ENCODE measurements around the gene TIAM1. TPM values are rescaled to one million over a fixed set of nuclear protein-coding genes. Genes with fewer than 3 reads are reported as not detected.

TIAM1 gene
- total RNA-seq, 2 experiments from 2014 or later, result 15.0 to 25.1 TPM

- H3K4me2 ChIP-seq (ENCODE audit: low read length), result no peak overlapping the region
- DNase-seq (ENCODE audit: low spot score), result no peak
- no TSS peak for BruUV-seq (replicated peaks)
- H3K36me3 ChIP-seq (ENCODE audit: insufficient read depth, low read length), result no peaks in the 10 kb centered on the region
- H3K9me2 ChIP-seq (ENCODE audit: insufficient read depth, low read length), result no peaks in the 10 kb centered on the region
- TF ChIP-seq EZH2phosphoT487 (IDR thresholded peaks at IDR 0.05; ENCODE audit: borderline replicate concordance, low read depth, low read length), result no peak
- intact Hi-C loops (cut with micrococcal nuclease; ENCODE audit: unreplicated experiment), result no loop called here
- no peaks in the 10 kb centered on the region for H3K9me3 ChIP-seq (ENCODE audit: low read length)
- ChIA-PET POLR2A (interaction anchor here (0.6 kb wide), 1 partner anchor 39 kb away, joined by 3 read pairs; no protein-coding TSS in a partner anchor), CTCF (ENCODE audit: unreplicated experiment) (no interaction called here)
- H2AFZ ChIP-seq (ENCODE audit: low read length), result no peak overlapping the region
- no peak overlapping the region for H3K4me3 ChIP-seq (ENCODE audit: low read depth, low read length, poor library complexity, severe bottlenecking)
- H3K27ac ChIP-seq (ENCODE audit: low read depth, low read length, poor library complexity, severe bottlenecking), result no peak overlapping the region
- no peaks in the 10 kb centered on the region for H3K4me1 ChIP-seq (ENCODE audit: insufficient read depth, low read length, poor library complexity, severe bottlenecking)
- H4K20me1 ChIP-seq (ENCODE audit: insufficient read depth, low read length), result no peaks in the 10 kb centered on the region
- no peaks in the 10 kb centered on the region for H3K79me2 ChIP-seq (ENCODE audit: insufficient read depth, low read depth, low read length)
Observed at GRCh38 chr21:31151156-31152045, 192.7 kb downstream of the TIAM1 start.

GRCh38 chr21:31145274-31145673 is 198.8 kb downstream of the TIAM1 start:
- no peak overlapping the region for H2AFZ ChIP-seq (ENCODE audit: low read length)
- H3K27ac ChIP-seq (ENCODE audit: low read depth, low read length, poor library complexity, severe bottlenecking), result no peak overlapping the region
- ChIA-PET CTCF (ENCODE audit: unreplicated experiment) (no interaction called here), POLR2A (no interaction called here)
- no peaks in the 10 kb centered on the region for H3K9me3 ChIP-seq (ENCODE audit: low read length)
- no peaks in the 10 kb centered on the region for H4K20me1 ChIP-seq (ENCODE audit: insufficient read depth, low read length)
- intact Hi-C loops (cut with micrococcal nuclease; ENCODE audit: unreplicated experiment), result no loop called here
- H3K4me2 ChIP-seq (ENCODE audit: low read length), result no peak overlapping the region
- no peak for DNase-seq (ENCODE audit: low spot score)
- BruUV-seq (replicated peaks), result no TSS peak
- H3K79me2 ChIP-seq (ENCODE audit: insufficient read depth, low read depth, low read length), result no peaks in the 10 kb centered on the region
- no peaks in the 10 kb centered on the region for H3K4me1 ChIP-seq (ENCODE audit: insufficient read depth, low read length, poor library complexity, severe bottlenecking)
- no peaks in the 10 kb centered on the region for H3K9me2 ChIP-seq (ENCODE audit: insufficient read depth, low read length)
- TF ChIP-seq CTCF (conservative IDR thresholded peaks at IDR 0.05; ENCODE audit: low read length) (no peak), EZH2phosphoT487 (IDR thresholded peaks at IDR 0.05; ENCODE audit: borderline replicate concordance, low read depth, low read length) (no peak)
- no peak overlapping the region for H3K4me3 ChIP-seq (ENCODE audit: low read depth, low read length, poor library complexity, severe bottlenecking)
- no peaks in the 10 kb centered on the region for H3K36me3 ChIP-seq (ENCODE audit: insufficient read depth, low read length)

- no TSS peak for BruUV-seq (replicated peaks)
- no peak overlapping the region for H3K4me2 ChIP-seq (ENCODE audit: low read length)
- POLR2A ChIA-PET, result no interaction called here
- H3K9me3 ChIP-seq (ENCODE audit: low read length), result no peaks in the 10 kb centered on the region
- H3K36me3 ChIP-seq (ENCODE audit: insufficient read depth, low read length), result no peaks in the 10 kb centered on the region
- H3K27ac ChIP-seq (ENCODE audit: low read depth, low read length, poor library complexity, severe bottlenecking), result no peak overlapping the region
- no peaks in the 10 kb centered on the region for H3K79me2 ChIP-seq (ENCODE audit: insufficient read depth, low read depth, low read length)
- no peaks in the 10 kb centered on the region for H3K4me1 ChIP-seq (ENCODE audit: insufficient read depth, low read length, poor library complexity, severe bottlenecking)
- no peaks in the 10 kb centered on the region for H3K9me2 ChIP-seq (ENCODE audit: insufficient read depth, low read length)
- H2AFZ ChIP-seq (ENCODE audit: low read length), result no peak overlapping the region
- H4K20me1 ChIP-seq (ENCODE audit: insufficient read depth, low read length), result no peaks in the 10 kb centered on the region
- H3K4me3 ChIP-seq (ENCODE audit: low read depth, low read length, poor library complexity, severe bottlenecking), result no peak overlapping the region
- CTCF ChIA-PET (ENCODE audit: unreplicated experiment), result no interaction called here
- intact Hi-C loops (cut with micrococcal nuclease; ENCODE audit: unreplicated experiment), result no loop called here
- DNase-seq (ENCODE audit: low spot score), result no peak
- TF ChIP-seq EZH2phosphoT487 (IDR thresholded peaks at IDR 0.05; ENCODE audit: borderline replicate concordance, low read depth, low read length), result no peak
- no peak for TF ChIP-seq CTCF (conservative IDR thresholded peaks at IDR 0.05; ENCODE audit: low read length)
Observed at GRCh38 chr21:31143036-31143435, 201.0 kb downstream of the TIAM1 start.
